Tibial nerve (tissue), 4 donors: ENCODE results near the gene CA11.

ENCODE experiments used
- CTCF ChIP-seq, 5 experiments: fragments of 200-600 bp in 3 of 5; fragments of 450-650 bp in 2 of 5; sonication (generic) in 3 of 5; IDR thresholded peaks; one replicate each; pipeline ENCODE4 v1.5.1; 2016 to 2019; ENCODE audit warnings: antibody characterized with exemption in 5 of 5, mild to moderate bottlenecking in 3 of 5, moderate library complexity in 2 of 5
- EP300 ChIP-seq, 2 donors: sonication (generic); formaldehyde crosslinking; IDR thresholded peaks; one replicate each; pipeline ENCODE4 v1.6.1; 2017; ENCODE audit warnings: antibody characterized with exemption in 2 of 2, mild to moderate bottlenecking in 1 of 2

DNA sequence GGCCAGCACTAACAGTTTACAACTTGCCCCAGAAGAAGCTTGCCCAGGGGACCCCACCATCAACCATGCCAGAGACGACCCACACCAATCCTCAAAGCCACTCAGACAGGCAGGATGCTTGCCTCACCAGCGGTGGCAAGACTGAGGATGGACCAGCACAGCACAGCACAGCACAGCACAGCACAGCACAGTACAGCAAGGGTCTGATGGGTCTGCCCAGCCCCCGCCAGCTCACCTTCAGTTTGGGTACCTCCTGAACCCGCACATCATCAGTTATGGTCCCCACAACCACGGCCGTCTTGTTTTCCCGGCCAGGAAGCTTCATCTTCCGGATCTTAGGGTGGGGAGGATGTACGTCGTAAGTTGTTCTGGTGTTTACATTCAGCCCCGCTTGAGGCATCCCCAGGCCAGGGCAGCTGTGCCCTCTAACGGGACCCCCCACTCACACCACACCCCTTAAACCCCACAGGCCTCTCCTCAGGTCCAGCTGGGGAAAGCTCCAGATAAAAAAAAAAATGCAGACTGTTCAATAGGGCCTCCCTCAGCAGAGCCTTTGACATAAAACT lies 29.4 kb downstream of the CA11 start:
- TF ChIP-seq EP300 (IDR thresholded peaks at IDR 0.05) (no peak), CTCF (IDR thresholded peaks at IDR 0.05) (no peak)
